SK-N-SH treated with all-trans-retinoic acid at 6 μM for 48 hours (cell line): ENCODE results near the gene LMF1.

Experiments used
- ARNTL ChIP-seq: fragments of 450-650 bp; formaldehyde crosslinking; IDR thresholded peaks from 2 replicates; pipeline ENCODE4 v1.5.0; 2020; ENCODE audit warnings: low read depth, mild to moderate bottlenecking, moderate library complexity, borderline replicate concordance
- TF ChIP-seq, protein P1 (sequence below): fragments of 250-450 bp; sonication (Bioruptor Pico); IDR thresholded peaks from 2 replicates; pipeline ENCODE4 v1.8.0; 2020; ENCODE audit warnings: mild to moderate bottlenecking, moderate library complexity, borderline replicate concordance
- TF ChIP-seq, protein P2 (sequence below): fragments of 250-450 bp; sonication (Bioruptor Pico); IDR thresholded peaks from 2 replicates; pipeline ENCODE4 v1.8.0; 2021; ENCODE audit warnings: low read depth, mild to moderate bottlenecking, moderate library complexity, borderline replicate concordance

- TF ChIP-seq, protein P1, sequence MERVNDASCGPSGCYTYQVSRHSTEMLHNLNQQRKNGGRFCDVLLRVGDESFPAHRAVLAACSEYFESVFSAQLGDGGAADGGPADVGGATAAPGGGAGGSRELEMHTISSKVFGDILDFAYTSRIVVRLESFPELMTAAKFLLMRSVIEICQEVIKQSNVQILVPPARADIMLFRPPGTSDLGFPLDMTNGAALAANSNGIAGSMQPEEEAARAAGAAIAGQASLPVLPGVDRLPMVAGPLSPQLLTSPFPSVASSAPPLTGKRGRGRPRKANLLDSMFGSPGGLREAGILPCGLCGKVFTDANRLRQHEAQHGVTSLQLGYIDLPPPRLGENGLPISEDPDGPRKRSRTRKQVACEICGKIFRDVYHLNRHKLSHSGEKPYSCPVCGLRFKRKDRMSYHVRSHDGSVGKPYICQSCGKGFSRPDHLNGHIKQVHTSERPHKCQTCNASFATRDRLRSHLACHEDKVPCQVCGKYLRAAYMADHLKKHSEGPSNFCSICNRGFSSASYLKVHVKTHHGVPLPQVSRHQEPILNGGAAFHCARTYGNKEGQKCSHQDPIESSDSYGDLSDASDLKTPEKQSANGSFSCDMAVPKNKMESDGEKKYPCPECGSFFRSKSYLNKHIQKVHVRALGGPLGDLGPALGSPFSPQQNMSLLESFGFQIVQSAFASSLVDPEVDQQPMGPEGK (CRISPR knock-in tag), result no peak
- TF ChIP-seq, protein P2, sequence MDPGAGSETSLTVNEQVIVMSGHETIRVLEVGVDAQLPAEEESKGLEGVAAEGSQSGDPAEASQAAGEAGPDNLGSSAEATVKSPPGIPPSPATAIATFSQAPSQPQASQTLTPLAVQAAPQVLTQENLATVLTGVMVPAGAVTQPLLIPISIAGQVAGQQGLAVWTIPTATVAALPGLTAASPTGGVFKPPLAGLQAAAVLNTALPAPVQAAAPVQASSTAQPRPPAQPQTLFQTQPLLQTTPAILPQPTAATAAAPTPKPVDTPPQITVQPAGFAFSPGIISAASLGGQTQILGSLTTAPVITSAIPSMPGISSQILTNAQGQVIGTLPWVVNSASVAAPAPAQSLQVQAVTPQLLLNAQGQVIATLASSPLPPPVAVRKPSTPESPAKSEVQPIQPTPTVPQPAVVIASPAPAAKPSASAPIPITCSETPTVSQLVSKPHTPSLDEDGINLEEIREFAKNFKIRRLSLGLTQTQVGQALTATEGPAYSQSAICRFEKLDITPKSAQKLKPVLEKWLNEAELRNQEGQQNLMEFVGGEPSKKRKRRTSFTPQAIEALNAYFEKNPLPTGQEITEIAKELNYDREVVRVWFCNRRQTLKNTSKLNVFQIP, result no peak
- no peak for TF ChIP-seq ARNTL (CRISPR knock-in tag)
These were observed 86.6 kb downstream of the LMF1 start for GRCh38 chr16:884232-884631.
